Measurements from ENCODE around the gene SND1. TPM values are rescaled to one million over a fixed set of nuclear protein-coding genes. Genes with fewer than 3 reads are reported as not detected.

Gene SND1
- total and polyA plus RNA-seq, 2 of the 4 experiments (the other 2 are of a cell fraction), result 154 to 294 TPM

GRCh38 chr7:127828843-127829500, 177.0 kb downstream of the SND1 start:
- POLR2A ChIA-PET (ENCODE audit: unreplicated experiment), result no interaction called here

More at GRCh38 chr7:127828843-127829500, 177.0 kb downstream of the SND1 start:
- ATAC-seq (ENCODE audit: low read depth) (no peak), DNase-seq (no peak)
- no peak overlapping the region for H3K23ac ChIP-seq (ENCODE audit: low read depth, low read length)
- H3K9me1 ChIP-seq (ENCODE audit: insufficient read depth, low read length), result peaks cover 8% of the 10 kb centered on the region; the same call in 1 of the 2 replicates
- H3K27me3 ChIP-seq (ENCODE audit: control insufficient read depth, insufficient read depth, low read length), result no peaks in the 10 kb centered on the region
- H3K9me3 ChIP-seq (ENCODE audit: control insufficient read depth, insufficient read depth, low read length), result no peaks in the 10 kb centered on the region
- H2AK5ac ChIP-seq (ENCODE audit: low read depth, low read length), result no peak overlapping the region
- intact Hi-C loops (cut with micrococcal nuclease) (no loop called here), in situ Hi-C loops (cut with MboI; ENCODE audit: low sequenced_read_pairs) (no loop called here), dilution Hi-C loops (cut with HindIII; ENCODE audit: low sequenced_read_pairs, unreplicated experiment) (no loop called here)
- no peak overlapping the region for H4K5ac ChIP-seq (ENCODE audit: low read depth, low read length)
- H3K56ac ChIP-seq (ENCODE audit: extremely low read depth, insufficient read depth, low read length), result no peak overlapping the region
- no peak overlapping the region for H2BK15ac ChIP-seq (ENCODE audit: low read depth, low read length)
- no peak overlapping the region for H2BK120ac ChIP-seq (ENCODE audit: low read depth, low read length)
- no peak overlapping the region for H3K27ac ChIP-seq (ENCODE audit: insufficient read depth, low read length)
- H4K91ac ChIP-seq (ENCODE audit: insufficient read depth, low read depth, low read length), result no peak overlapping the region
- no peak overlapping the region for H2BK20ac ChIP-seq (ENCODE audit: low read depth, low read length)
- WGBS, 2 experiments (ENCODE audit: extremely low coverage in 2 of 2, insufficient read length in 1 of 2), result no CpG with 5 or more reads among the region's 4 CpGs
- H3K18ac ChIP-seq (ENCODE audit: low read depth, low read length), result no peak overlapping the region
- H4K20me1 ChIP-seq (ENCODE audit: insufficient read depth, low read length), result peaks cover 32% of the 10 kb centered on the region
- no peak overlapping the region for H2AK9ac ChIP-seq (replicated peaks; ENCODE audit: low read depth, low read length, poor library complexity)
- H3K9ac ChIP-seq (ENCODE audit: low read depth, low read length), result no peak overlapping the region
- no peak overlapping the region for H2BK5ac ChIP-seq (ENCODE audit: low read depth, low read length, poor library complexity, severe bottlenecking)
- no peak overlapping the region for H2AFZ ChIP-seq (replicated peaks; ENCODE audit: low read length, poor library complexity)
- no peak overlapping the region for H3K14ac ChIP-seq (replicated peaks; ENCODE audit: low read depth, low read length)
- H3K79me1 ChIP-seq (ENCODE audit: low read depth in 1 of 2, low read length in 2 of 2), result peaks cover 20 to 53% of the 10 kb centered on the region in 2 experiments
- no peaks in the 10 kb centered on the region for H3K36me3 ChIP-seq (ENCODE audit: control insufficient read depth, insufficient read depth, low read length)
- H3K4me3 ChIP-seq (ENCODE audit: insufficient read depth, low read depth, low read length), result no peak overlapping the region
- TF ChIP-seq RFX5 (IDR thresholded peaks at IDR 0.05; ENCODE audit: low read depth, low read length) (no peak), FOS (IDR thresholded peaks at IDR 0.05; ENCODE audit: low read depth, low read length) (no peak), CTCF (conservative IDR thresholded peaks at IDR 0.05; ENCODE audit: low read depth, low read length) (no peak), MXI1 (IDR thresholded peaks at IDR 0.05; ENCODE audit: borderline replicate concordance, low read depth, low read length) (no peak), NFE2L2 (IDR thresholded peaks at IDR 0.05; ENCODE audit: low read depth, low read length) (no peak), ELK1 (IDR thresholded peaks at IDR 0.05; ENCODE audit: borderline replicate concordance, low read depth, low read length) (no peak), CEBPB (IDR thresholded peaks at IDR 0.05; ENCODE audit: low read depth, low read length) (no peak), MAZ (IDR thresholded peaks at IDR 0.05; ENCODE audit: borderline replicate concordance, low read depth, low read length) (no peak), USF2 (IDR thresholded peaks at IDR 0.05; ENCODE audit: low read depth, low read length) (no peak), POLR2A (IDR thresholded peaks at IDR 0.05; ENCODE audit: low read depth, low read length) (no peak), SMC3 (IDR thresholded peaks at IDR 0.05; ENCODE audit: low read depth, low read length) (no peak), RCOR1 (IDR thresholded peaks at IDR 0.05; ENCODE audit: insufficient replicate concordance, low read length) (no peak), BHLHE40 (IDR thresholded peaks at IDR 0.05; ENCODE audit: low read depth, low read length) (no peak), MAFK (IDR thresholded peaks at IDR 0.05; ENCODE audit: low read depth, low read length) (no peak), RAD21 (IDR thresholded peaks at IDR 0.05; ENCODE audit: low read length) (no peak), CHD1 (IDR thresholded peaks at IDR 0.05; ENCODE audit: low read depth, low read length) (no peak)
- H3K4me1 ChIP-seq (ENCODE audit: control insufficient read depth, insufficient read depth, low read length), result 0 out of 2 replicates have a peak, but pooled peaks cover 2% of the 10 kb centered on the region
- H3K4ac ChIP-seq (ENCODE audit: low read depth, low read length), result no peak overlapping the region
- H3K4me2 ChIP-seq (ENCODE audit: low read depth, low read length), result no peak overlapping the region
- BruUV-seq (replicated peaks), result no TSS peak
- CTCF ChIA-PET, result no interaction called here
- no peak overlapping the region for H4K8ac ChIP-seq (ENCODE audit: low read depth in 2 of 2, low read length in 2 of 2)
